CD14-positive monocyte (primary cell): Measurements from ENCODE around the gene NELL1. TPM values are rescaled to one million over a fixed set of nuclear protein-coding genes. Genes with fewer than 3 reads are reported as not detected.

ENCODE experiments used
- DNase-seq, 3 donors: peaks; one replicate each; pipeline ENCODE4 v3.0.0-alpha.2; 2011 to 2022
- H2AFZ ChIP-seq: 2 replicates; pipeline ENCODE4 v1.6.0; 2012; ENCODE audit warnings: mild to moderate bottlenecking, low read depth, low read length, inconsistent platforms; ENCODE audit not compliant: insufficient read depth, poor library complexity, severe bottlenecking
- H3K27ac ChIP-seq, 2 donors: 1 replicate in 1 of 2; 2 replicates in 1 of 2; pipeline ENCODE4 v1.5.1; 2012 to 2013; ENCODE audit warnings: low read length in 2 of 2, control low read depth in 1 of 2, inconsistent platforms in 1 of 2, low read depth in 1 of 2, mild to moderate bottlenecking in 1 of 2
- H3K27me3 ChIP-seq, 2 donors: one replicate each; pipeline versions ENCODE4 v1.6.0 to v1.6.1; 2011 to 2013; ENCODE audit warnings: low read length in 2 of 2; ENCODE audit not compliant: control insufficient read depth in 2 of 2, insufficient read depth in 2 of 2
- H3K36me3 ChIP-seq, 2 donors: replicated peaks in 1 of 2; 1 replicate in 1 of 2; 2 replicates in 1 of 2; pipeline versions ENCODE4 v1.5.1 to v1.6.1; 2012 to 2013; ENCODE audit warnings: low read length in 2 of 2, control low read depth in 1 of 2, inconsistent platforms in 1 of 2, mild to moderate bottlenecking in 1 of 2; ENCODE audit not compliant: insufficient read depth in 2 of 2, control insufficient read depth in 1 of 2
- H3K4me1 ChIP-seq, 2 donors: 1 replicate in 1 of 2; 2 replicates in 1 of 2; pipeline versions ENCODE4 v1.5.1 to v1.6.1; 2012 to 2013; ENCODE audit warnings: low read length in 2 of 2, control low read depth in 1 of 2, inconsistent platforms in 1 of 2, mild to moderate bottlenecking in 1 of 2, moderate library complexity in 1 of 2; ENCODE audit not compliant: insufficient read depth in 2 of 2, control insufficient read depth in 1 of 2
- H3K4me2 ChIP-seq: replicated peaks from 2 replicates; pipeline ENCODE3; 2012; ENCODE audit warnings: low read length, moderate library complexity, mild to moderate bottlenecking; ENCODE audit not compliant: poor library complexity, severe bottlenecking; ENCODE audit errors: extremely low read depth
- H3K4me3 ChIP-seq, 3 experiments: fragments of 200-600 bp in 1 of 3; sonication (generic) in 1 of 3; replicated peaks in 1 of 3; 1 replicate in 2 of 3; 2 replicates in 1 of 3; pipeline ENCODE4 v1.5.1; 2011 to 2013; ENCODE audit warnings: low read length in 3 of 3, mild to moderate bottlenecking in 3 of 3, control low read depth in 2 of 3, low read depth in 2 of 3, inconsistent platforms in 1 of 3, moderate library complexity in 1 of 3
- H3K79me2 ChIP-seq: 2 replicates; pipeline ENCODE4 v1.6.0; 2012; ENCODE audit warnings: mild to moderate bottlenecking, control low read depth, inconsistent platforms, low read length, moderate library complexity; ENCODE audit not compliant: insufficient read depth
- H3K9ac ChIP-seq: 2 replicates; pipeline ENCODE4 v1.6.0; 2017; ENCODE audit warnings: low read length, mild to moderate bottlenecking; ENCODE audit not compliant: insufficient read depth, poor library complexity, severe bottlenecking
- H3K9me3 ChIP-seq, 2 donors: replicated peaks in 1 of 2; 1 replicate in 1 of 2; 2 replicates in 1 of 2; pipeline versions ENCODE4 v1.5.1 to v1.6.1; 2012 to 2013; ENCODE audit warnings: low read length in 2 of 2, control low read depth in 1 of 2; ENCODE audit not compliant: control insufficient read depth in 1 of 2, insufficient read depth in 1 of 2
- H4K20me1 ChIP-seq: 2 replicates; pipeline ENCODE4 v1.6.0; 2012; ENCODE audit warnings: mild to moderate bottlenecking, low read length, control low read depth, moderate library complexity; ENCODE audit not compliant: insufficient read depth
- H3K27ac Mint-ChIP-seq, 7 donors: one replicate each; pipeline ENCODE4 v1.8.0; 2020; ENCODE audit warnings: mild to moderate bottlenecking in 7 of 7, mixed read lengths in 7 of 7, moderate library complexity in 6 of 7, inconsistent platforms in 2 of 7
- H3K27me3 Mint-ChIP-seq, 3 donors: one replicate each; pipeline ENCODE4 v1.8.0; 2021 to 2022; ENCODE audit warnings: low read depth in 3 of 3, mild to moderate bottlenecking in 3 of 3, mixed read lengths in 3 of 3, moderate library complexity in 3 of 3, inconsistent platforms in 1 of 3
- H3K36me3 Mint-ChIP-seq, 2 donors: one replicate each; pipeline ENCODE4 v1.8.0; 2020; ENCODE audit warnings: mixed read lengths in 2 of 2, inconsistent platforms in 1 of 2, mild to moderate bottlenecking in 1 of 2
- H3K4me1 Mint-ChIP-seq: one replicate; pipeline ENCODE4 v1.8.0; 2020; ENCODE audit warnings: mild to moderate bottlenecking, mixed read lengths
- H3K4me3 Mint-ChIP-seq, 2 donors: one replicate each; pipeline ENCODE4 v1.8.0; 2020; ENCODE audit warnings: mild to moderate bottlenecking in 2 of 2, mixed read lengths in 2 of 2, moderate library complexity in 1 of 2
- H3K9me3 Mint-ChIP-seq, 7 donors: one replicate each; pipeline ENCODE4 v1.8.0; 2020 to 2022; ENCODE audit warnings: mixed read lengths in 7 of 7, mild to moderate bottlenecking in 6 of 7, moderate library complexity in 6 of 7, inconsistent platforms in 2 of 7
- WGBS: methylation state at CpG from one replicate; pipeline ENCODE4 v1.1.5; 2013; ENCODE audit warnings: missing lambda C conversion rate; ENCODE audit not compliant: insufficient coverage; 5-methylcytosine and 5-hydroxymethylcytosine counted together
- intact Hi-C, 2 donors: fragments of 100-400 bp; cut with micrococcal nuclease; formaldehyde crosslinking; loops; one replicate each; pipeline versions ENCODE4 v1.15.0 to v1.15.1; 2023
- polyA plus RNA-seq, 3 donors: library from polyadenylated mRNA; depleted of rRNA in 1 of 3; unstranded in 2 of 3; stranded (reverse) in 1 of 3; fragments of 300-500 nt in 2 of 3; fragments of >200 nt in 1 of 3; fragmentation: Illumina TruSeq in 2 of 3; gene quantifications; 1 replicate in 2 of 3; 2 replicates in 1 of 3; pipeline ENCODE4 v1.2.3, GENCODE V29; 2012 to 2021
- TF ChIP-seq, protein P1 (sequence below): fragments of 200-600 bp; IDR thresholded peaks from one replicate; pipeline ENCODE4 v1.8.0; 2022; ENCODE audit warnings: antibody characterized with exemption, mild to moderate bottlenecking

The NELL1 gene
- polyA plus RNA-seq, 3 donors, result not detected

DNA sequence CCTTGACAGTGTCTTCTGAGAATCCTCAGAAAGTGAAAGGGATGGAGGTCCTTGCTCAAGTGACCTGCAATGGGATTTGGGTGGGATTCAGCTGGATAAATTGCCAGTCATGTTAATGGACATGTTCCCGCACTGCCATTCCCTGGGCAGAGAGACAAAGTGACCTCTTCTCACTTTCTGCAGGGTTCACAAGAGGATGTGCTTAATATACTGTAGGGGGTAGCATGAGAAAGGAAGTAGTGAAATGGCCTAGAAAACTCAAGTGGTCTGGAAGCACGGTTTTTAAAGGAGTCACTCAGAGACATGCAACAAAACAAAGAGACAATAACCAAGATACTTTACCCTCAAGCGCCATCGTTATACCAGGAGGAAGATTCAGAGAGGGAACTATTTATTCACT lies 70.2 kb downstream of the NELL1 start:
- no peak overlapping the region for H3K4me2 ChIP-seq
- H4K20me1 ChIP-seq, result no peaks in the 10 kb centered on the region
- TF ChIP-seq, protein P1, sequence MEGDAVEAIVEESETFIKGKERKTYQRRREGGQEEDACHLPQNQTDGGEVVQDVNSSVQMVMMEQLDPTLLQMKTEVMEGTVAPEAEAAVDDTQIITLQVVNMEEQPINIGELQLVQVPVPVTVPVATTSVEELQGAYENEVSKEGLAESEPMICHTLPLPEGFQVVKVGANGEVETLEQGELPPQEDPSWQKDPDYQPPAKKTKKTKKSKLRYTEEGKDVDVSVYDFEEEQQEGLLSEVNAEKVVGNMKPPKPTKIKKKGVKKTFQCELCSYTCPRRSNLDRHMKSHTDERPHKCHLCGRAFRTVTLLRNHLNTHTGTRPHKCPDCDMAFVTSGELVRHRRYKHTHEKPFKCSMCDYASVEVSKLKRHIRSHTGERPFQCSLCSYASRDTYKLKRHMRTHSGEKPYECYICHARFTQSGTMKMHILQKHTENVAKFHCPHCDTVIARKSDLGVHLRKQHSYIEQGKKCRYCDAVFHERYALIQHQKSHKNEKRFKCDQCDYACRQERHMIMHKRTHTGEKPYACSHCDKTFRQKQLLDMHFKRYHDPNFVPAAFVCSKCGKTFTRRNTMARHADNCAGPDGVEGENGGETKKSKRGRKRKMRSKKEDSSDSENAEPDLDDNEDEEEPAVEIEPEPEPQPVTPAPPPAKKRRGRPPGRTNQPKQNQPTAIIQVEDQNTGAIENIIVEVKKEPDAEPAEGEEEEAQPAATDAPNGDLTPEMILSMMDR, result no peak
- Mint-ChIP-seq H3K9me3 (peaks cover 0 to 11% (median 0%) of the 10 kb centered on the region in 7 donors), H3K4me1 (no peaks in the 10 kb centered on the region), H3K4me3 (no peak overlapping the region), H3K36me3 (no peaks in the 10 kb centered on the region), H3K27me3 (peaks cover 0 to 2% (median 0%) of the 10 kb centered on the region in 3 donors), H3K27ac (no peak overlapping the region)
- H3K27ac ChIP-seq, result no peak overlapping the region
- no peak for DNase-seq
- H3K36me3 ChIP-seq, result no peaks in the 10 kb centered on the region
- H3K4me3 ChIP-seq, result no peak overlapping the region
- WGBS, result 67% methylated on average over 1 of the region's 4 CpGs
- H3K79me2 ChIP-seq, result no peaks in the 10 kb centered on the region
- H3K9me3 ChIP-seq, result no peaks in the 10 kb centered on the region
- H2AFZ ChIP-seq, result no peak overlapping the region
- H3K4me1 ChIP-seq, result no peaks in the 10 kb centered on the region
- intact Hi-C loops, result no loop called here
- no peak overlapping the region for H3K9ac ChIP-seq
- no peaks in the 10 kb centered on the region for H3K27me3 ChIP-seq

DNA sequence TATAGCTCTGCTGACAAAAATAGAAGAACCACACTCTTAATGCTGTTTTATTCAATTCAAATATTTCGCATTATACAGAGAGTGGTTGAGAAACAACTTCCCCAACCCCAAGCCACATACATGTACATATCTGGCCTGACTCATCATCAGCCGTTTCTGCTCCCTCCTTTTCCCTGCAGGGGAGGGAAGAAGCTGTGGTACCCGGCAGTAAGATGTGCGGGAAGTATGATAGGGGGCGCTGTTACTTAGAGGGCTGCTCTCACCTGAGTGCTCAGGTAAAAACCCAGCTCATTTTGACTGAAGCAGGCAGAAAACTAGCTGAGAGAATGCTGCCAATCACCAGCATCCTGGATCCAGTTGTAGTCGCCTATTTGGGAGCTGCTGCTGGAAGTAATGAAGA lies 85.5 kb downstream of the NELL1 start:
- intact Hi-C loops, result no loop called here

More for the DNA sequence above, 85.5 kb downstream of the NELL1 start:
- Mint-ChIP-seq H3K36me3 (no peaks in the 10 kb centered on the region), H3K27me3 (peaks cover 0 to 2% (median 0%) of the 10 kb centered on the region in 3 donors), H3K9me3 (peaks cover 3 to 17% (median 4%) of the 10 kb centered on the region in 7 donors), H3K4me3 (no peak overlapping the region), H3K27ac (no peak overlapping the region), H3K4me1 (no peaks in the 10 kb centered on the region)
- no peak overlapping the region for H3K4me2 ChIP-seq
- H3K9ac ChIP-seq, result no peak overlapping the region
- WGBS, result 0% methylated on average over 2 of the region's 6 CpGs
- H3K9me3 ChIP-seq, result no peaks in the 10 kb centered on the region
- no peak overlapping the region for H3K27ac ChIP-seq
- H3K4me3 ChIP-seq, result no peak overlapping the region
- H3K36me3 ChIP-seq, result no peaks in the 10 kb centered on the region
- DNase-seq, result no peak
- TF ChIP-seq, protein P1, result no peak
- no peaks in the 10 kb centered on the region for H3K27me3 ChIP-seq
- no peaks in the 10 kb centered on the region for H4K20me1 ChIP-seq
- H3K79me2 ChIP-seq, result no peaks in the 10 kb centered on the region
- H2AFZ ChIP-seq, result no peak overlapping the region
- no peaks in the 10 kb centered on the region for H3K4me1 ChIP-seq
